ENCODE data around the gene PMAIP1. TPM values are rescaled to one million over a fixed set of nuclear protein-coding genes. Genes with fewer than 3 reads are reported as not detected.

The PMAIP1 gene
- polyA plus RNA-seq, 3 donors = 40.8 to 56.6 (median 55.7) TPM

DNA sequence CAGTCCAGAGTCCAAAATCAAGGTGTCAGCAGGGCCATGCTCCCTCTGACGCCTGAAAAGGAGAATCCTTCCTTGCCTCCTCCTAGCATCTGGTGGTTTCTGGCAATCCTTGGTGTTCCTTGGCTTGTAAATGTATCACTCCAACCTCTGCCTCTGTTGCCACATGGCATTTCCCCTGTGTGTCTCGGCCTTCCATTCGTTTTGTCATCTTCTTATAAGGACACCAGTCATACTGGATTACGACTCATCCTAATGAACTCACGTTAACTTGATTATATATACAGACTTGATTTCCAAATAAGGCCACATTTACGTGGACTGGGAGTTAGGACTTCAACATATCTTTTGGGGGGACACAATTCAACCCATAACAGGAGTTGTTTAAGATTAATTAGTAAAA is 15.8 kb downstream of the PMAIP1 start:
- no peaks in the 10 kb centered on the region for H3K36me3 Mint-ChIP-seq
- Histone ChIP-seq H3K36me3 (replicated peaks in 1 of 2; ENCODE audit: control insufficient read depth in 1 of 2, insufficient read depth in 2 of 2, low read length in 2 of 2) (no peaks in the 10 kb centered on the region), H2AFZ (ENCODE audit: insufficient read depth, low read depth, low read length, poor library complexity, severe bottlenecking) (no peak overlapping the region), H3K4me1 (ENCODE audit: control insufficient read depth in 1 of 2, insufficient read depth in 2 of 2, low read length in 2 of 2) (peaks cover 48 to 55% of the 10 kb centered on the region in 2 donors), H3K27ac (ENCODE audit: low read depth in 1 of 2, low read length in 2 of 2) (no peak overlapping the region), H3K4me2 (replicated peaks; ENCODE audit: extremely low read depth, low read length, poor library complexity, severe bottlenecking) (no peak overlapping the region), H3K79me2 (ENCODE audit: insufficient read depth, low read length) (no peaks in the 10 kb centered on the region), H3K27me3 (ENCODE audit: control insufficient read depth in 2 of 2, insufficient read depth in 2 of 2, low read length in 2 of 2) (no peaks in the 10 kb centered on the region), H3K4me3 (replicated peaks in 1 of 3; ENCODE audit: low read depth in 2 of 3, low read length in 3 of 3) (no peak overlapping the region), H3K9me3 (replicated peaks in 1 of 2; ENCODE audit: control insufficient read depth in 1 of 2, insufficient read depth in 1 of 2, low read length in 2 of 2) (peaks cover 0 to 3% of the 10 kb centered on the region in 2 donors), H4K20me1 (ENCODE audit: insufficient read depth, low read length) (no peaks in the 10 kb centered on the region), H3K9ac (ENCODE audit: insufficient read depth, low read length, poor library complexity, severe bottlenecking) (no peak overlapping the region)
- H3K9me3 Mint-ChIP-seq = peaks cover 0 to 4% (median 0%) of the 10 kb centered on the region in 7 donors
- intact Hi-C loops (cut with micrococcal nuclease) = loop anchor here in 1 of 2 donors (5.0 kb wide), 1 partner anchor 37 kb away; no protein-coding TSS in a partner anchor
- H3K27ac Mint-ChIP-seq = peak overlapping the region in 1 of 7 donors; percentile 2
- peaks cover 0 to 1% (median 0%) of the 10 kb centered on the region in 3 donors for H3K27me3 Mint-ChIP-seq (ENCODE audit: low read depth in 3 of 3)
- peaks cover 60% of the 10 kb centered on the region for H3K4me1 Mint-ChIP-seq
- no peak for TF ChIP-seq CTCF (IDR thresholded peaks at IDR 0.05)
- 66% methylated on average over 4 of the region's 6 CpGs for WGBS (ENCODE audit: insufficient coverage)
- DNase-seq = peak in 1 of 3 donors; percentile 70
- no peak overlapping the region for H3K4me3 Mint-ChIP-seq

GRCh38 chr18:59916746-59917145 is 16.9 kb downstream of the PMAIP1 start:
- no peaks in the 10 kb centered on the region for H3K79me2 ChIP-seq (ENCODE audit: insufficient read depth, low read length)
- WGBS (ENCODE audit: insufficient coverage) = 40% methylated on average over 1 of the region's 3 CpGs
- H4K20me1 ChIP-seq (ENCODE audit: insufficient read depth, low read length) = no peaks in the 10 kb centered on the region
- H3K9me3 ChIP-seq (replicated peaks in 1 of 2; ENCODE audit: control insufficient read depth in 1 of 2, insufficient read depth in 1 of 2, low read length in 2 of 2) = peaks cover 0 to 3% of the 10 kb centered on the region in 2 donors
- H3K4me3 Mint-ChIP-seq = no peak overlapping the region
- H3K4me1 ChIP-seq (ENCODE audit: control insufficient read depth in 1 of 2, insufficient read depth in 2 of 2, low read length in 2 of 2) = peaks cover 46 to 55% of the 10 kb centered on the region in 2 donors
- H3K36me3 Mint-ChIP-seq = no peaks in the 10 kb centered on the region
- H3K9me3 Mint-ChIP-seq = peaks cover 0 to 4% (median 0%) of the 10 kb centered on the region in 7 donors
- peak overlapping the region in 1 of 3 experiments; percentile 66 for H3K4me3 ChIP-seq (replicated peaks in 1 of 3; ENCODE audit: low read depth in 2 of 3, low read length in 3 of 3)
- no peaks in the 10 kb centered on the region for H3K27me3 ChIP-seq (ENCODE audit: control insufficient read depth in 2 of 2, insufficient read depth in 2 of 2, low read length in 2 of 2)
- no peak overlapping the region for H3K27ac ChIP-seq (ENCODE audit: low read depth in 1 of 2, low read length in 2 of 2)
- no peak for DNase-seq
- no peak overlapping the region for H2AFZ ChIP-seq (ENCODE audit: insufficient read depth, low read depth, low read length, poor library complexity, severe bottlenecking)
- peak overlapping the region in 5 of 7 donors; percentile 69 to 94 (median 93) for H3K27ac Mint-ChIP-seq
- no peak overlapping the region for H3K4me2 ChIP-seq (replicated peaks; ENCODE audit: extremely low read depth, low read length, poor library complexity, severe bottlenecking)
- H3K4me1 Mint-ChIP-seq = peaks cover 58% of the 10 kb centered on the region
- intact Hi-C loops (cut with micrococcal nuclease) = loop anchor here in 1 of 2 donors (5.0 kb wide), 1 partner anchor 36 kb away; no protein-coding TSS in a partner anchor
- H3K27me3 Mint-ChIP-seq (ENCODE audit: low read depth in 3 of 3) = no peaks in the 10 kb centered on the region
- H3K9ac ChIP-seq (ENCODE audit: insufficient read depth, low read length, poor library complexity, severe bottlenecking) = no peak overlapping the region
- H3K36me3 ChIP-seq (replicated peaks in 1 of 2; ENCODE audit: control insufficient read depth in 1 of 2, insufficient read depth in 2 of 2, low read length in 2 of 2) = no peaks in the 10 kb centered on the region
- TF ChIP-seq CTCF (IDR thresholded peaks at IDR 0.05) = no peak

All from CD14-positive monocyte (primary cell).